Uterus (tissue), 4 donors: Measurements from ENCODE around the gene IL17B. TPM values are rescaled to one million over a fixed set of nuclear protein-coding genes. Genes with fewer than 3 reads are reported as not detected.

Source experiments
- DNase-seq, 2 donors: peaks; one replicate each; pipeline ENCODE4 v3.0.0-alpha.2; 2019 to 2020
- H3K27ac ChIP-seq, 2 donors: fragments of 200-600 bp; sonication (generic); 1 replicate in 1 of 2; 2 replicates in 1 of 2; pipeline ENCODE4 v1.5.1; 2016 to 2018
- H3K27me3 ChIP-seq, 2 donors: fragments of 200-600 bp; sonication (generic); one replicate each; pipeline ENCODE4 v1.5.1; 2018 to 2019; ENCODE audit warnings: control low read depth in 1 of 2
- H3K36me3 ChIP-seq, 2 donors: fragments of 200-600 bp; sonication (generic); one replicate each; pipeline ENCODE4 v1.5.1; 2019; ENCODE audit warnings: control low read depth in 1 of 2
- H3K4me1 ChIP-seq, 2 donors: fragments of 200-600 bp; sonication (generic); one replicate each; pipeline ENCODE4 v1.5.1; 2018 to 2019; ENCODE audit warnings: control low read depth in 1 of 2
- H3K4me3 ChIP-seq, 2 donors: fragments of 200-600 bp; sonication (generic); 1 replicate in 1 of 2; 2 replicates in 1 of 2; pipeline ENCODE4 v1.5.1; 2018 to 2019; ENCODE audit warnings: mild to moderate bottlenecking in 1 of 2
- H3K9me3 ChIP-seq, 2 donors: fragments of 200-600 bp; sonication (generic); one replicate each; pipeline ENCODE4 v1.5.1; 2019; ENCODE audit warnings: control low read depth in 1 of 2
- POLR2A ChIP-seq, 2 donors: fragments of 450-650 bp; IDR thresholded peaks; one replicate each; pipeline ENCODE4 v1.6.1; 2016; ENCODE audit warnings: antibody characterized with exemption in 2 of 2, mild to moderate bottlenecking in 1 of 2, moderate library complexity in 1 of 2
- intact Hi-C: fragments of 100-400 bp; cut with DNase I; formaldehyde crosslinking; loops from one replicate; pipeline ENCODE4 v1.15.1; 2023; ENCODE audit warnings: low total_unique reads
- total RNA-seq, 4 donors: library from RNA; depleted of rRNA in 3 of 4; stranded (reverse); fragments of >200 nt in 3 of 4; gene quantifications; one replicate each; pipeline versions ENCODE4 v1.1.0 to v1.2.4, GENCODE V29; 2014 to 2023
- TF ChIP-seq, protein P1 (sequence below), 4 experiments: fragments of 200-600 bp in 2 of 4; fragments of 450-650 bp in 2 of 4; sonication (generic) in 2 of 4; IDR thresholded peaks; one replicate each; pipeline ENCODE4 v1.5.1; 2016 to 2019; ENCODE audit warnings: antibody characterized with exemption in 4 of 4, mild to moderate bottlenecking in 2 of 4, moderate library complexity in 1 of 4
- donor health status: DM: yes; HTN: yes; CAD: no.

Gene IL17B
- total RNA-seq, 4 donors from 2014 or later = 1.6 to 2.3 TPM; not detected in 2

DNA sequence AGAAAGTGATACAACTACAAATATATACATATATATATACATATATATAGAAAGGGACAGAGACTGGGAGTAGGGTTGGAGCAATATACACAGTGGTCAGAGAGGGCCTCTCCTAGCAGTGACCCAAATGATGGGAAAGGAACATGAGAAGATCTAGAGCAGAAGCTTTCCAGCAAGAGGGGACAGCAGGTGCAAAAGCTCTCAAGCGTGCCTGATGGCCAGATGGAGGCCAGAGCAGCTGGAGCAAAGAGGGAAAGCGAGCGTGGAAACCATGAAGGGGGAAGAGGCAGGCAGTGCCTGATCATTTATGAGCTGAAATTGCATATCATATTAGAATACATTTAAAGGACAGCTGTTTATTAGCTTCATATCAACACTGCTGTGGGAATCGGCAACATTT, 41.4 kb downstream of the IL17B start:
- no peaks in the 10 kb centered on the region for H3K27me3 ChIP-seq
- H3K27ac ChIP-seq = no peak overlapping the region
- no peaks in the 10 kb centered on the region for H3K36me3 ChIP-seq
- H3K4me3 ChIP-seq = no peak overlapping the region
- H3K9me3 ChIP-seq = no peaks in the 10 kb centered on the region
- H3K4me1 ChIP-seq = no peaks in the 10 kb centered on the region
- no peak for TF ChIP-seq POLR2A (IDR thresholded peaks at IDR 0.05)
- TF ChIP-seq, protein P1, sequence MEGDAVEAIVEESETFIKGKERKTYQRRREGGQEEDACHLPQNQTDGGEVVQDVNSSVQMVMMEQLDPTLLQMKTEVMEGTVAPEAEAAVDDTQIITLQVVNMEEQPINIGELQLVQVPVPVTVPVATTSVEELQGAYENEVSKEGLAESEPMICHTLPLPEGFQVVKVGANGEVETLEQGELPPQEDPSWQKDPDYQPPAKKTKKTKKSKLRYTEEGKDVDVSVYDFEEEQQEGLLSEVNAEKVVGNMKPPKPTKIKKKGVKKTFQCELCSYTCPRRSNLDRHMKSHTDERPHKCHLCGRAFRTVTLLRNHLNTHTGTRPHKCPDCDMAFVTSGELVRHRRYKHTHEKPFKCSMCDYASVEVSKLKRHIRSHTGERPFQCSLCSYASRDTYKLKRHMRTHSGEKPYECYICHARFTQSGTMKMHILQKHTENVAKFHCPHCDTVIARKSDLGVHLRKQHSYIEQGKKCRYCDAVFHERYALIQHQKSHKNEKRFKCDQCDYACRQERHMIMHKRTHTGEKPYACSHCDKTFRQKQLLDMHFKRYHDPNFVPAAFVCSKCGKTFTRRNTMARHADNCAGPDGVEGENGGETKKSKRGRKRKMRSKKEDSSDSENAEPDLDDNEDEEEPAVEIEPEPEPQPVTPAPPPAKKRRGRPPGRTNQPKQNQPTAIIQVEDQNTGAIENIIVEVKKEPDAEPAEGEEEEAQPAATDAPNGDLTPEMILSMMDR (IDR thresholded peaks at IDR 0.05) = no peak
- intact Hi-C loops = no loop called here
- DNase-seq = no peak

DNA sequence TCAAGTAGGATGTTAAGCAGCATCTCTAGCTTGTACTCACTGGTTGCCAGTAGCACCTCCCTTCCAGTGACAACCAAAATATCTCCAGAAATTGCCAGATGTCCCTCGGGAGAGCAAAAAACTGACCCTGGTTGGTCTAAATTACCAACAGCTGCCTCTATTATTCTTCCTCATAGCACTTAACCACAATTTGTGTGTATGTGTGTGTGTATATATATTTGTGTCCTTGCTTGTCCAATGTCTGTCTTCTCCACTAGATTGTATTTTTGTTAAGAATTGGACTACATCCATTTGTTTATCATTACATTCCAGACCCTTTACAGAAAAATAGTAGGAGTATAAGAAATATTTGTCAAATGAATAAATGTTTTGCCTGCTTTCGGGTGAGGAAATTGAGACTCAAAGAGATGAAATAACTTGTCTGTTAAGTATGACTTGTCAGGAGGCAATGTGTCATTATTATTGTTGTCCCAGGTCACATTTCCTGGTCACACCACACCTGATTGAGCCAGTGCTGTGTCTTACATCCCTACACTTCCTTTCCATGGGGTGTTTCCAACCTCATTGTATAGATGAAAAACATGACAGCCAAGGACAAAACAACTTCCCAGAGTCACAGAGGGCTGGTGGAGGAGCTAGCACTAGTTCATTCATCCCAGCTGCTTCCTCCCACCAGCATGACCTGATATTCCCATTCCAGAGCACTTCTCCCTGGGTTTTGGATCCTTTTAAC, 45.2 kb downstream of the IL17B start:
- no peak for DNase-seq
- TF ChIP-seq POLR2A (IDR thresholded peaks at IDR 0.05) = no peak
- TF ChIP-seq, protein P1 (IDR thresholded peaks at IDR 0.05) = no peak
- no peak overlapping the region for H3K27ac ChIP-seq
- no peaks in the 10 kb centered on the region for H3K36me3 ChIP-seq
- no peak overlapping the region for H3K4me3 ChIP-seq
- H3K4me1 ChIP-seq = no peaks in the 10 kb centered on the region
- H3K9me3 ChIP-seq = no peaks in the 10 kb centered on the region
- H3K27me3 ChIP-seq = no peaks in the 10 kb centered on the region
- intact Hi-C loops = no loop called here

DNA sequence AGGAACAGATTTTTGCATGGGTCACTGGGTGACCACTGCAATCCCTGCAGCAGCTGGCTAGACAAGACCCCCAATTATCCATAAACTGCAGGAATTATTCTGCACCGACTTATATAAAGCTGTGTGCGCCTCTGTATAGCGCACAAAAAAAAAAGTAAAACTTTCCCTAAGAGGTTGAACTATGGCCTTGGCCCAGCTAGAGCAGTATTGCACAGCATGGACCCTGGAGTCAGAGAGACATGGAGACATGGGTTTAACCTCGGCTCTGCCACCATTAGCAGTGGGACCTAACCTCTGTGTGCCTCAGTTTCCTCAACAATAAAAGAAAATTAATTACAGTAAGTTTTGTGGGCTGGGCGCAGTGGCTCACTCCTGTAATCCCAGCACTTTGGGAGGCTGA, 50.9 kb downstream of the IL17B start:
- Histone ChIP-seq H3K4me3 (no peak overlapping the region), H3K27me3 (no peaks in the 10 kb centered on the region), H3K9me3 (no peaks in the 10 kb centered on the region), H3K36me3 (no peaks in the 10 kb centered on the region), H3K27ac (no peak overlapping the region), H3K4me1 (no peaks in the 10 kb centered on the region)
- TF ChIP-seq POLR2A (IDR thresholded peaks at IDR 0.05) = no peak
- TF ChIP-seq, protein P1 (IDR thresholded peaks at IDR 0.05) = no peak
- intact Hi-C loops = no loop called here
- DNase-seq = no peak

DNA sequence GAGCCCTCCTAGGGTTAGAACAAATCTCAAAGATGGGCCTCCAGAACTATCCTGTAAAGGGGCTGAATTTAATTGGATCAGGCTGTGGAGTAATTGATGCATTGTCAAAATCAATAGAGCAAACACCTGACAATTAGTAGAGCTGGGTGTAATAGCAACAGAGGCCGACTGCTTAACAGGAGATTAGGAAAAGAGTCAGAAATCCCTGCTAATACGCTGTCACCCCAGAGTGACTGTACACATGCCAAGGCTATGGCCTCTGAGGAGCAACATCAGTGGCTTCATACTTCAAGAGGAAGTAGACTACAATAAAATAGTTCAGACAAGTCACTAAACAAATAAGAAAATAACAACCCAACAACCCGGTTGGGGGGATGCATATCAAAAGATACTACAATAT, 52.5 kb downstream of the IL17B start:
- no peak overlapping the region for H3K27ac ChIP-seq
- H3K9me3 ChIP-seq = no peaks in the 10 kb centered on the region
- DNase-seq = no peak
- H3K36me3 ChIP-seq = no peaks in the 10 kb centered on the region
- no peaks in the 10 kb centered on the region for H3K4me1 ChIP-seq
- no peak for TF ChIP-seq POLR2A (IDR thresholded peaks at IDR 0.05)
- TF ChIP-seq, protein P1 (IDR thresholded peaks at IDR 0.05) = no peak
- no peak overlapping the region for H3K4me3 ChIP-seq
- intact Hi-C loops = no loop called here
- no peaks in the 10 kb centered on the region for H3K27me3 ChIP-seq

DNA sequence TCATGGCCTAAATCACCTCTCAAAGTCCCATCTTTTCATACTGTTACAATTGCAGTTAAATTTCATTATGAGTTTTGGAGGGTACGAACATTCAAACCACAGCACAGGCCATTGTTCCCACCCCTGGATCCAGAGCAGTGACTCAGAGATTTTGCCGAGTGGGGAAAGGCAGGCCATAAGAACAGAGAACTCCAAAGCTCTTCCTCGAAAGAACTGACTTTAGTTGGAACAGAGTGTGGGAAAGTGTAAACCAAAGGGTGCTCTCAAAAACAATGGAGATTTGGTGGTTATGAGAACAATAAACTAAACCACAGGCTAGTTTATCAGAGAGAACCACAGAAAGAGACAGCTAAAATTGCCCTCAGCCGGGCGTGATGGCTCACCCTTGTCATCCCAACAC, 53.2 kb downstream of the IL17B start:
- no peaks in the 10 kb centered on the region for H3K36me3 ChIP-seq
- intact Hi-C loops = no loop called here
- H3K4me1 ChIP-seq = no peaks in the 10 kb centered on the region
- H3K4me3 ChIP-seq = no peak overlapping the region
- no peak overlapping the region for H3K27ac ChIP-seq
- DNase-seq = no peak
- no peaks in the 10 kb centered on the region for H3K9me3 ChIP-seq
- no peak for TF ChIP-seq POLR2A (IDR thresholded peaks at IDR 0.05)
- TF ChIP-seq, protein P1 (IDR thresholded peaks at IDR 0.05) = no peak
- H3K27me3 ChIP-seq = no peaks in the 10 kb centered on the region
